ENCODE measurements around the gene HAT1.

HAT1 gene

GRCh38 chr2:171922230-171923022, at the start of gene HAT1:
TSS of gene HAT1 (plus strand) at chr2:171922461. CDS start at chr2:171922501, 40 bp downstream.
- TF ChIP-seq CTCF (IDR thresholded peaks at IDR 0.05): no peak

- TF ChIP-seq CTCF (IDR thresholded peaks at IDR 0.05): no peak
Measured at GRCh38 chr2:171874517-171874916, 47.7 kb upstream of the HAT1 start.

GRCh38 chr2:171874963-171875362, 47.3 kb upstream of the HAT1 start:
- no peak for TF ChIP-seq CTCF (IDR thresholded peaks at IDR 0.05)

- no peak for TF ChIP-seq CTCF (IDR thresholded peaks at IDR 0.05)
Measured at GRCh38 chr2:171878481-171878993, 43.7 kb upstream of the HAT1 start.

GRCh38 chr2:171879865-171880264, 42.4 kb upstream of the HAT1 start:
- no peak for TF ChIP-seq CTCF (IDR thresholded peaks at IDR 0.05)

- TF ChIP-seq CTCF (IDR thresholded peaks at IDR 0.05): no peak
Measured at GRCh38 chr2:171880774-171881173, 41.5 kb upstream of the HAT1 start.

- TF ChIP-seq CTCF (IDR thresholded peaks at IDR 0.05): no peak
Measured at GRCh38 chr2:171882089-171882769, 40.0 kb upstream of the HAT1 start.

Measured in LNCAP (cell line).